HCT116 (cell line): ENCODE data around the gene FKBP4. TPM values are rescaled to one million over a fixed set of nuclear protein-coding genes. Genes with fewer than 3 reads are reported as not detected.
A peak's percentile ranks its signal among the peaks of the same experiment; 100 is the strongest.

Experiments
- ATAC-seq: fragments of 200-7000 bp; cut with Tn5 transposase; 2 replicates; pipeline ENCODE4 v1.9.1; 2020; ENCODE audit warnings: mild to moderate bottlenecking, moderate library complexity
- BruUV-seq: library from RNA; stranded (reverse); fragments of 400-500 nt; replicated peaks from 2 replicates; lab custom pipeline; 2021; lab: Mats Ljungman, UMichigan
- CTCF ChIA-PET: fragments of 300-600 bp; sonication (Branson Sonifier 250); formaldehyde crosslinking; loops from one replicate; lab custom pipeline; 2021; ENCODE audit warnings: antibody characterized with exemption; lab: Charles Lee
- POLR2A ChIA-PET: fragments of 300-600, 350-600 bp; sonication (Branson Sonifier 250); formaldehyde crosslinking; loops from one replicate; lab custom pipeline; 2021; ENCODE audit warnings: antibody characterized with exemption; lab: Charles Lee
- RAD21 ChIA-PET, 2 experiments: fragments of 300-600 bp; sonication (Branson Sonifier 250); formaldehyde crosslinking; loops; one replicate each; lab custom pipeline; 2023; ENCODE audit warnings: low total read pairs in 2 of 2; ENCODE audit not compliant: uncharacterized antibody in 2 of 2, unreplicated experiment in 2 of 2, low non-redundant PET in 1 of 2; lab: Charles Lee
- DNase-seq: peaks from one replicate; pipeline ENCODE4 v3.0.0-alpha.2; 2010; ENCODE audit warnings: low read depth, low spot score
- H2AFZ ChIP-seq: fragments of 200-600 bp; shearing (Covaris generic), sonication (generic); 2 replicates; pipeline ENCODE4 v1.6.1; 2017; ENCODE audit warnings: low read depth, mixed run types, mixed read lengths, antibody characterized with exemption, low read length; ENCODE audit not compliant: poor library complexity, severe bottlenecking
- H3K27ac ChIP-seq: 2 replicates; pipeline ENCODE4 v1.5.1; 2012; ENCODE audit warnings: low read depth, low read length
- H3K27me3 ChIP-seq: fragments of 200-600 bp; sonication (generic); 2 replicates; pipeline ENCODE4 v1.6.1; 2016; ENCODE audit warnings: mixed run types, low read length, mixed read lengths; ENCODE audit not compliant: insufficient read depth
- H3K36me3 ChIP-seq, 2 experiments: fragments of 200-500 bp in 1 of 2; fragments of 200-600 bp in 1 of 2; sonication (Bioruptor generic) in 1 of 2; sonication (generic) in 1 of 2; 2 replicates each; pipeline versions ENCODE4 v1.5.1 to v1.6.1; 2014 to 2016; ENCODE audit warnings: low read length in 2 of 2, inconsistent platforms in 1 of 2, mixed read lengths in 1 of 2, mixed run types in 1 of 2; ENCODE audit not compliant: insufficient read depth in 2 of 2, control insufficient read depth in 1 of 2
- H3K4me1 ChIP-seq, 2 experiments: fragments of 200-600 bp in 1 of 2; sonication (generic) in 1 of 2; 2 replicates each; pipeline versions ENCODE4 v1.5.1 to v1.6.1; 2012 to 2017; ENCODE audit warnings: low read length in 2 of 2, inconsistent platforms in 1 of 2, mild to moderate bottlenecking in 1 of 2, mixed read lengths in 1 of 2, mixed run types in 1 of 2, moderate library complexity in 1 of 2; ENCODE audit not compliant: insufficient read depth in 2 of 2, control insufficient read depth in 1 of 2
- H3K4me2 ChIP-seq: fragments of 200-600 bp; sonication (generic); 2 replicates; pipeline ENCODE4 v1.6.1; 2017; ENCODE audit warnings: mixed run types, low read length, mixed read lengths
- H3K4me3 ChIP-seq, 2 experiments: fragments of 200-600 bp in 1 of 2; sonication (generic) in 1 of 2; replicated peaks in 1 of 2; 2 replicates each; pipeline ENCODE4 v1.5.1; 2011 to 2016; ENCODE audit warnings: low read length in 2 of 2, control low read depth in 1 of 2, low read depth in 1 of 2, mild to moderate bottlenecking in 1 of 2, mixed read lengths in 1 of 2, mixed run types in 1 of 2
- H3K79me2 ChIP-seq: fragments of 200-600 bp; sonication (generic); 2 replicates; pipeline ENCODE4 v1.6.1; 2017; ENCODE audit warnings: mild to moderate bottlenecking, mixed run types, low read length, moderate library complexity, mixed read lengths; ENCODE audit not compliant: insufficient read depth
- H3K9ac ChIP-seq: fragments of 200-600 bp; sonication (generic); 2 replicates; pipeline ENCODE4 v1.6.1; 2016; ENCODE audit warnings: low read length, mixed read lengths
- H3K9me2 ChIP-seq: fragments of 200-600 bp; sonication (generic), shearing (Covaris generic); 2 replicates; pipeline ENCODE4 v1.6.1; 2017; ENCODE audit warnings: mixed run types, mild to moderate bottlenecking, moderate library complexity; ENCODE audit not compliant: insufficient read depth
- H3K9me3 ChIP-seq, 2 experiments: fragments of 200-500 bp in 1 of 2; fragments of 200-600 bp in 1 of 2; sonication (Bioruptor generic) in 1 of 2; sonication (generic) in 1 of 2; 2 replicates each; pipeline ENCODE4 v1.6.1; 2014 to 2017; ENCODE audit warnings: low read length in 2 of 2, mixed read lengths in 2 of 2, inconsistent platforms in 1 of 2, low read depth in 1 of 2, mild to moderate bottlenecking in 1 of 2, mixed run types in 1 of 2, moderate library complexity in 1 of 2; ENCODE audit not compliant: control insufficient read depth in 1 of 2, insufficient read depth in 1 of 2
- H4K20me1 ChIP-seq: fragments of 200-600 bp; sonication (generic), shearing (Covaris generic); 2 replicates; pipeline ENCODE4 v1.6.1; 2017; ENCODE audit warnings: mixed run types, mild to moderate bottlenecking, moderate library complexity; ENCODE audit not compliant: insufficient read depth
- CBX3 ChIP-seq: IDR thresholded peaks from 2 replicates; pipeline ENCODE4 v1.6.1; 2012; ENCODE audit warnings: low read depth
- CEBPB ChIP-seq: IDR thresholded peaks from 2 replicates; pipeline ENCODE4 v1.6.1; 2012; ENCODE audit warnings: low read depth
- EGR1 ChIP-seq: IDR thresholded peaks from 2 replicates; pipeline ENCODE4 v1.6.1; 2012; ENCODE audit warnings: low read depth
- EZH2 ChIP-seq: fragments of 200-600 bp; sonication (generic); IDR thresholded peaks from 2 replicates; pipeline ENCODE4 v1.6.1; 2017; ENCODE audit warnings: antibody characterized with exemption, mixed run types
- EZH2phosphoT487 ChIP-seq: fragments of 200-600 bp; IDR thresholded peaks from 2 replicates; pipeline ENCODE4 v1.6.1; 2018; ENCODE audit warnings: antibody characterized with exemption, borderline replicate concordance
- FOSL1 ChIP-seq: IDR thresholded peaks from 2 replicates; pipeline ENCODE4 v1.6.1; 2012; ENCODE audit warnings: low read depth
- JUND ChIP-seq: IDR thresholded peaks from 2 replicates; pipeline ENCODE4 v1.6.1; 2012
- POLR2A ChIP-seq: IDR thresholded peaks from 2 replicates; pipeline ENCODE4 v1.7.0; 2011; ENCODE audit warnings: borderline replicate concordance; ENCODE audit not compliant: insufficient read depth, insufficient read length; ENCODE audit errors: extremely low read depth
- POLR2AphosphoS5 ChIP-seq: IDR thresholded peaks from 2 replicates; pipeline ENCODE4 v1.6.1; 2011; ENCODE audit warnings: mild to moderate bottlenecking, low read depth, low read length, moderate library complexity
- RAD21 ChIP-seq: IDR thresholded peaks from 2 replicates; pipeline ENCODE4 v1.6.1; 2012; ENCODE audit warnings: low read depth, mild to moderate bottlenecking
- SP1 ChIP-seq: IDR thresholded peaks from 2 replicates; pipeline ENCODE4 v1.6.1; 2012; ENCODE audit warnings: low read depth
- TCF7L2 ChIP-seq: IDR thresholded peaks from 2 replicates; pipeline ENCODE4 v1.7.0; 2011; ENCODE audit warnings: borderline replicate concordance, inconsistent platforms; ENCODE audit not compliant: insufficient read depth, insufficient read length; ENCODE audit errors: extremely low read depth
- YY1 ChIP-seq: IDR thresholded peaks from 2 replicates; pipeline ENCODE4 v1.6.1; 2011; ENCODE audit warnings: low read length, low read depth, moderate library complexity, mild to moderate bottlenecking; ENCODE audit not compliant: insufficient replicate concordance; ENCODE audit errors: extremely low read depth
- ZNF274 ChIP-seq: fragments of 200-500 bp; sonication (Bioruptor generic); IDR thresholded peaks from 2 replicates; pipeline ENCODE4 v1.6.1; 2014; ENCODE audit warnings: mild to moderate bottlenecking, low read depth, low read length, inconsistent platforms
- intact Hi-C: fragments of 100-400 bp; cut with micrococcal nuclease; formaldehyde crosslinking; loops from 2 replicates; pipeline ENCODE4 v1.10.0; 2022
- total RNA-seq: library from RNA; stranded (reverse); gene quantifications from one replicate; pipeline ENCODE4 v1.2.1, GENCODE V29; 2021; ENCODE audit not compliant: unreplicated experiment
- TF ChIP-seq, protein P1 (sequence below): IDR thresholded peaks from 2 replicates; pipeline ENCODE4 v1.6.1; 2012; ENCODE audit warnings: low read depth
- TF ChIP-seq, protein P2 (sequence below): IDR thresholded peaks from 2 replicates; pipeline ENCODE4 v1.6.1; 2012
- TF ChIP-seq, protein P3 (sequence below), 3 experiments: fragments of 200-600 bp in 1 of 3; sonication (generic) in 1 of 3; IDR thresholded peaks in 2 of 3; conservative IDR thresholded peaks in 1 of 3; 2 replicates each; pipeline ENCODE4 v1.5.1; 2012 to 2017; ENCODE audit warnings: low read depth in 2 of 3, low read length in 2 of 3, antibody characterized with exemption in 1 of 3, borderline replicate concordance in 1 of 3, control low read depth in 1 of 3, mild to moderate bottlenecking in 1 of 3, mixed read lengths in 1 of 3, mixed run types in 1 of 3, moderate library complexity in 1 of 3; ENCODE audit not compliant: insufficient read depth in 1 of 3
- TF ChIP-seq, protein P4 (sequence below): IDR thresholded peaks from 2 replicates; pipeline ENCODE4 v1.6.1; 2012

Gene FKBP4
- total RNA-seq, 1 experiment from 2014 or later = 178 TPM

DNA sequence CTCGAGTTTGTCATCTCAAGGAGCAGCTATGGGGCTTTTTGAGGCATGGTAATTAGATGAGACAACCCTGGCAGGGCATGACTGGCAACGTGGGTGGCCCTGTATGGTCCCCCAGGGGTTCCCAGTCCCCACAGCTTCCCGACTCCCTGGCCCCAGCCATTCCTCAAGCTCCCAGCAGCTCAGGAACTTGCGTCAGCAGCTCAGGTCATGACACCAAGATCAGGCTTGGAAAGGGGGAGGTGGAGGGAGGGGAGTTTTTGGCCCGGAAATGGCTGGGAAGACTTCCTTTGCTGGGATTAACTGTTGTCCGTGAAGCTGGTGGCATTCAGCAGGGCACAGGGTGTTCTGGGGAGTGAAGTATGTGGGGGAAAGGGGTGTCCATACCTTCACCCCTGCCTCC, 50.5 kb downstream of the FKBP4 start:
- Histone ChIP-seq H3K27me3 (no peaks in the 10 kb centered on the region), H4K20me1 (no peaks in the 10 kb centered on the region), H3K27ac (no peak overlapping the region), H3K4me3 (no peak overlapping the region), H3K4me2 (no peak overlapping the region), H3K9ac (no peak overlapping the region), H2AFZ (no peak overlapping the region), H3K9me3 (no peaks in the 10 kb centered on the region), H3K79me2 (no peaks in the 10 kb centered on the region), H3K36me3 (peaks cover 0 to 4% of the 10 kb centered on the region in 2 experiments; a peak in 1 of 4 replicates), H3K4me1 (peaks cover 0 to 4% of the 10 kb centered on the region in 2 experiments; a peak in 1 of 4 replicates), H3K9me2 (no peaks in the 10 kb centered on the region)
- ChIA-PET RAD21 (no interaction called here), CTCF (interaction anchor here (1.4 to 2.4 kb wide), 3 partner anchors 9 to 197 kb away, joined by 3 to 13 read pairs (median 8); no protein-coding TSS in a partner anchor), POLR2A (no interaction called here)
- no TSS peak for BruUV-seq
- 0 out of 2 replicates have a peak, but pooled peaks have one; percentile 3 for ATAC-seq
- TF ChIP-seq JUND (no peak), YY1 (no peak), SP1 (no peak), TCF7L2 (no peak), CBX3 (no peak), POLR2AphosphoS5 (no peak), ZNF274 (no peak), EZH2phosphoT487 (no peak), POLR2A (no peak), FOSL1 (no peak), EZH2 (no peak), RAD21 (no peak), EGR1 (no peak), CEBPB (no peak)
- TF ChIP-seq, protein P1, sequence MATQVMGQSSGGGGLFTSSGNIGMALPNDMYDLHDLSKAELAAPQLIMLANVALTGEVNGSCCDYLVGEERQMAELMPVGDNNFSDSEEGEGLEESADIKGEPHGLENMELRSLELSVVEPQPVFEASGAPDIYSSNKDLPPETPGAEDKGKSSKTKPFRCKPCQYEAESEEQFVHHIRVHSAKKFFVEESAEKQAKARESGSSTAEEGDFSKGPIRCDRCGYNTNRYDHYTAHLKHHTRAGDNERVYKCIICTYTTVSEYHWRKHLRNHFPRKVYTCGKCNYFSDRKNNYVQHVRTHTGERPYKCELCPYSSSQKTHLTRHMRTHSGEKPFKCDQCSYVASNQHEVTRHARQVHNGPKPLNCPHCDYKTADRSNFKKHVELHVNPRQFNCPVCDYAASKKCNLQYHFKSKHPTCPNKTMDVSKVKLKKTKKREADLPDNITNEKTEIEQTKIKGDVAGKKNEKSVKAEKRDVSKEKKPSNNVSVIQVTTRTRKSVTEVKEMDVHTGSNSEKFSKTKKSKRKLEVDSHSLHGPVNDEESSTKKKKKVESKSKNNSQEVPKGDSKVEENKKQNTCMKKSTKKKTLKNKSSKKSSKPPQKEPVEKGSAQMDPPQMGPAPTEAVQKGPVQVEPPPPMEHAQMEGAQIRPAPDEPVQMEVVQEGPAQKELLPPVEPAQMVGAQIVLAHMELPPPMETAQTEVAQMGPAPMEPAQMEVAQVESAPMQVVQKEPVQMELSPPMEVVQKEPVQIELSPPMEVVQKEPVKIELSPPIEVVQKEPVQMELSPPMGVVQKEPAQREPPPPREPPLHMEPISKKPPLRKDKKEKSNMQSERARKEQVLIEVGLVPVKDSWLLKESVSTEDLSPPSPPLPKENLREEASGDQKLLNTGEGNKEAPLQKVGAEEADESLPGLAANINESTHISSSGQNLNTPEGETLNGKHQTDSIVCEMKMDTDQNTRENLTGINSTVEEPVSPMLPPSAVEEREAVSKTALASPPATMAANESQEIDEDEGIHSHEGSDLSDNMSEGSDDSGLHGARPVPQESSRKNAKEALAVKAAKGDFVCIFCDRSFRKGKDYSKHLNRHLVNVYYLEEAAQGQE = no peak
- TF ChIP-seq, protein P2, sequence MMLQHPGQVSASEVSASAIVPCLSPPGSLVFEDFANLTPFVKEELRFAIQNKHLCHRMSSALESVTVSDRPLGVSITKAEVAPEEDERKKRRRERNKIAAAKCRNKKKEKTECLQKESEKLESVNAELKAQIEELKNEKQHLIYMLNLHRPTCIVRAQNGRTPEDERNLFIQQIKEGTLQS = no peak
- TF ChIP-seq, protein P3, sequence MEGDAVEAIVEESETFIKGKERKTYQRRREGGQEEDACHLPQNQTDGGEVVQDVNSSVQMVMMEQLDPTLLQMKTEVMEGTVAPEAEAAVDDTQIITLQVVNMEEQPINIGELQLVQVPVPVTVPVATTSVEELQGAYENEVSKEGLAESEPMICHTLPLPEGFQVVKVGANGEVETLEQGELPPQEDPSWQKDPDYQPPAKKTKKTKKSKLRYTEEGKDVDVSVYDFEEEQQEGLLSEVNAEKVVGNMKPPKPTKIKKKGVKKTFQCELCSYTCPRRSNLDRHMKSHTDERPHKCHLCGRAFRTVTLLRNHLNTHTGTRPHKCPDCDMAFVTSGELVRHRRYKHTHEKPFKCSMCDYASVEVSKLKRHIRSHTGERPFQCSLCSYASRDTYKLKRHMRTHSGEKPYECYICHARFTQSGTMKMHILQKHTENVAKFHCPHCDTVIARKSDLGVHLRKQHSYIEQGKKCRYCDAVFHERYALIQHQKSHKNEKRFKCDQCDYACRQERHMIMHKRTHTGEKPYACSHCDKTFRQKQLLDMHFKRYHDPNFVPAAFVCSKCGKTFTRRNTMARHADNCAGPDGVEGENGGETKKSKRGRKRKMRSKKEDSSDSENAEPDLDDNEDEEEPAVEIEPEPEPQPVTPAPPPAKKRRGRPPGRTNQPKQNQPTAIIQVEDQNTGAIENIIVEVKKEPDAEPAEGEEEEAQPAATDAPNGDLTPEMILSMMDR (IDR thresholded peaks at IDR 0.05 in 2 of 3, conservative IDR thresholded peaks at IDR 0.05 in 1 of 3; ENCODE audit: borderline replicate concordance in 1 of 3, insufficient read depth in 1 of 3, low read depth in 2 of 3, low read length in 2 of 3) = no peak
- TF ChIP-seq, protein P4, sequence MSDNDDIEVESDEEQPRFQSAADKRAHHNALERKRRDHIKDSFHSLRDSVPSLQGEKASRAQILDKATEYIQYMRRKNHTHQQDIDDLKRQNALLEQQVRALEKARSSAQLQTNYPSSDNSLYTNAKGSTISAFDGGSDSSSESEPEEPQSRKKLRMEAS = no peak
- intact Hi-C loops = no loop called here
- no peak for DNase-seq
